Measurements from ENCODE around the gene GMDS. TPM values are rescaled to one million over a fixed set of nuclear protein-coding genes. Genes with fewer than 3 reads are reported as not detected.

GMDS gene
- total and polyA plus RNA-seq, 2 of the 13 experiments (the other 11 are each of a cell fraction or from before 2014, with no cell fraction given), result 64.4 to 112 TPM

DNA sequence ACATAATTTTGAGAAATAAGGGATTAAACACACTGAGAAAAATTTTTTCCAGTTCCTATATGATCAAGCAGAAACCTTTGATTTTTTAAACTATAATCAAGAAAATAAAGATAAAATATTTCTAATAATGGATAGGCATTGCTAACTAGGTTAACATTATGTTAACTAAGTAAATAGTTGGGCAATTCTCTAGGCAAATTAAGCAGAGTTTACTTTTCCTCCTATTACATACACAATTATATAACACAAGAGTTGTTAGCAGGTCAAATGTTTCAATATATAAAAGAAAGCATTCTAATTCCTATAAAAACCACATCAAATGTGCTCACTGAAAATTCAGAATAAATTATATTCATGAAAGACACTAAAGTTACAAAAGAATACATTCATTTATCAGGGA, 191.7 kb downstream of the GMDS start (continued):
- TF ChIP-seq, protein P1, sequence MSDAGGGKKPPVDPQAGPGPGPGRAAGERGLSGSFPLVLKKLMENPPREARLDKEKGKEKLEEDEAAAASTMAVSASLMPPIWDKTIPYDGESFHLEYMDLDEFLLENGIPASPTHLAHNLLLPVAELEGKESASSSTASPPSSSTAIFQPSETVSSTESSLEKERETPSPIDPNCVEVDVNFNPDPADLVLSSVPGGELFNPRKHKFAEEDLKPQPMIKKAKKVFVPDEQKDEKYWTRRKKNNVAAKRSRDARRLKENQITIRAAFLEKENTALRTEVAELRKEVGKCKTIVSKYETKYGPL (CRISPR knock-in tag; IDR thresholded peaks at IDR 0.05), result peak; percentile 66; the same call in 1 of the 2 replicates
- no peak for TF ChIP-seq ZNF839 (CRISPR knock-in tag; IDR thresholded peaks at IDR 0.05; ENCODE audit: borderline replicate concordance)
- TF ChIP-seq MIER2 (CRISPR knock-in tag; IDR thresholded peaks at IDR 0.05), result no peak
- no peak for TF ChIP-seq IRX3 (CRISPR knock-in tag; IDR thresholded peaks at IDR 0.05; ENCODE audit: borderline replicate concordance, low read depth)
- TF ChIP-seq CHD4 (IDR thresholded peaks at IDR 0.05; ENCODE audit: borderline replicate concordance, low read length), result no peak

GRCh38 chr6:2047855-2048254, 197.6 kb downstream of the GMDS start:
- H3K4me1 ChIP-seq (ENCODE audit: insufficient read depth, low read length), result no peaks in the 10 kb centered on the region
- peaks cover 28% of the 10 kb centered on the region for H3K79me2 ChIP-seq (ENCODE audit: insufficient read depth, low read length)
- in situ Hi-C loops (cut with HindIII; ENCODE audit: extremely low pct_ligation_motif_present, low pct_unique_long_range_greater_than_20kb), result no loop called here
- intact Hi-C loops (cut with micrococcal nuclease; ENCODE audit: unreplicated experiment), result no loop called here
- no peak for FAIRE-seq
- no peak overlapping the region for H2AFZ ChIP-seq (ENCODE audit: low read length)
- no peak overlapping the region for H3K4me2 ChIP-seq (ENCODE audit: low read depth, low read length)
- no peak overlapping the region for H3K4me3 ChIP-seq (replicated peaks in 1 of 3; ENCODE audit: insufficient read depth in 1 of 3, low read depth in 2 of 3, low read length in 3 of 3)
- WGBS (ENCODE audit: low lambda C conversion rate), result 39% methylated on average over 2 of the region's 2 CpGs
- POLR2A ChIA-PET, result no interaction called here
- no peak for DNase-seq (ENCODE audit: low spot score)
- H3K9ac ChIP-seq (ENCODE audit: insufficient read depth, low read depth, low read length), result no peak overlapping the region
- no peaks in the 10 kb centered on the region for H3K27me3 ChIP-seq (ENCODE audit: control insufficient read depth in 1 of 2, insufficient read depth in 2 of 2, low read length in 2 of 2)
- BruUV-seq (replicated peaks), result no TSS peak
- ATAC-seq, result no peak
- no peaks in the 10 kb centered on the region for H4K20me1 ChIP-seq (ENCODE audit: insufficient read depth, low read length)
- no peak overlapping the region for H3K27ac ChIP-seq (ENCODE audit: extremely low read length, insufficient read depth, low read length)
- H3K36me3 ChIP-seq (replicated peaks in 1 of 2; ENCODE audit: control insufficient read depth in 1 of 2, insufficient read depth in 2 of 2, low read length in 2 of 2), result 0 out of 5 replicates have a peak, but pooled peaks cover 0 to 4% of the 10 kb centered on the region in 2 experiments
- TF ChIP-seq CEBPB (IDR thresholded peaks at IDR 0.05; ENCODE audit: borderline replicate concordance, low read depth, low read length) (peak; percentile 64; the same call in 1 of the 2 replicates), BHLHE40 (IDR thresholded peaks at IDR 0.05; ENCODE audit: low read length) (peak; percentile 63), FOXA1 (IDR thresholded peaks at IDR 0.05) (no peak), FOXA1 (CRISPR knock-in tag; IDR thresholded peaks at IDR 0.05) (peak; percentile 13; the same call in 1 of the 2 replicates), CEBPG (CRISPR knock-in tag; IDR thresholded peaks at IDR 0.05) (peak; percentile 38; the same call in 1 of the 2 replicates), ZNF546 (CRISPR knock-in tag; conservative IDR thresholded peaks at IDR 0.05) (no peak), FOXA3 (CRISPR knock-in tag; IDR thresholded peaks at IDR 0.05) (peak; percentile 39; the same call in 1 of the 2 replicates), ZNF563 (CRISPR knock-in tag; IDR thresholded peaks at IDR 0.05) (no peak)
- TF ChIP-seq, protein P2, sequence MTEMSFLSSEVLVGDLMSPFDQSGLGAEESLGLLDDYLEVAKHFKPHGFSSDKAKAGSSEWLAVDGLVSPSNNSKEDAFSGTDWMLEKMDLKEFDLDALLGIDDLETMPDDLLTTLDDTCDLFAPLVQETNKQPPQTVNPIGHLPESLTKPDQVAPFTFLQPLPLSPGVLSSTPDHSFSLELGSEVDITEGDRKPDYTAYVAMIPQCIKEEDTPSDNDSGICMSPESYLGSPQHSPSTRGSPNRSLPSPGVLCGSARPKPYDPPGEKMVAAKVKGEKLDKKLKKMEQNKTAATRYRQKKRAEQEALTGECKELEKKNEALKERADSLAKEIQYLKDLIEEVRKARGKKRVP (CRISPR knock-in tag; IDR thresholded peaks at IDR 0.05), result peak in 1 of 2 experiments; percentile 56; a peak in 1 of 4 replicates
- no peaks in the 10 kb centered on the region for H3K9me3 ChIP-seq (ENCODE audit: low read length)
- CTCF ChIA-PET (ENCODE audit: low intra/inter-chr PET ratio, low total read pairs), result no interaction called here
